Measurements from ENCODE around the gene TTC19. TPM values are rescaled to one million over a fixed set of nuclear protein-coding genes. Genes with fewer than 3 reads are reported as not detected.

The TTC19 gene
- total and polyA plus RNA-seq, 2 experiments from 2014 or later: 31.8 to 46.5 TPM

DNA sequence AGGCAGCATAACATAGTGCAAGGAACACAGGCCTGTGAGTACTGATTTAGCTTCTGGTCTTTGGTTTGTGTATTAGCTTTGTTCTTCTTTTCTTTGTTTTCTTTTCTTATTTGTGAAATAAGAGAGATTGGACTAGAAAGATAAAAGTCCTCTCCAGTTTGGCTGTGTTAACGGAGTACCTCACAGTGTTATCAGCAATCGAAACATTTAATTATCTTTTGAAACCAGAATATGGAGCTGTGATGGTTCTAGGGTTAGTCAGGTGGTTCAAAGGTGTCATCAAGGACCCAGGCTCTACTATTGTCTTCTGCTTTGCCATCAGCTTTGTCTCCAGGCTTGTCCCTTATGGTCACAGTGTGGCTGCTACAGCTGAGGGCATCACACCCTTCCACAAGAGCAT lies 29.1 kb upstream of the TTC19 start:
- Histone ChIP-seq H3K4me1 (ENCODE audit: insufficient read depth) (peaks cover 19% of the 10 kb centered on the region), H3K27me3 (no peaks in the 10 kb centered on the region), H2AFZ (no peak overlapping the region), H4K20me1 (ENCODE audit: insufficient read depth, poor library complexity, severe bottlenecking) (no peaks in the 10 kb centered on the region), H3K4me2 (no peak overlapping the region), H3K79me2 (peaks cover 2% of the 10 kb centered on the region), H3K36me3 (replicated peaks; ENCODE audit: insufficient read depth, low read depth) (no peaks in the 10 kb centered on the region), H3K9me2 (replicated peaks; ENCODE audit: insufficient read depth) (no peaks in the 10 kb centered on the region), H3K4me3 (no peak overlapping the region), H3K9me3 (ENCODE audit: low read depth) (no peaks in the 10 kb centered on the region), H3K27ac (no peak overlapping the region)
- 84% methylated on average over 2 of the region's 2 CpGs for WGBS (ENCODE audit: low lambda C conversion rate, missing lambda C conversion rate)
- DNase-seq (ENCODE audit: low spot score): no peak
- TF ChIP-seq EZH2phosphoT487 (IDR thresholded peaks at IDR 0.05; ENCODE audit: low read depth, severe bottlenecking, unreplicated experiment): no peak

DNA sequence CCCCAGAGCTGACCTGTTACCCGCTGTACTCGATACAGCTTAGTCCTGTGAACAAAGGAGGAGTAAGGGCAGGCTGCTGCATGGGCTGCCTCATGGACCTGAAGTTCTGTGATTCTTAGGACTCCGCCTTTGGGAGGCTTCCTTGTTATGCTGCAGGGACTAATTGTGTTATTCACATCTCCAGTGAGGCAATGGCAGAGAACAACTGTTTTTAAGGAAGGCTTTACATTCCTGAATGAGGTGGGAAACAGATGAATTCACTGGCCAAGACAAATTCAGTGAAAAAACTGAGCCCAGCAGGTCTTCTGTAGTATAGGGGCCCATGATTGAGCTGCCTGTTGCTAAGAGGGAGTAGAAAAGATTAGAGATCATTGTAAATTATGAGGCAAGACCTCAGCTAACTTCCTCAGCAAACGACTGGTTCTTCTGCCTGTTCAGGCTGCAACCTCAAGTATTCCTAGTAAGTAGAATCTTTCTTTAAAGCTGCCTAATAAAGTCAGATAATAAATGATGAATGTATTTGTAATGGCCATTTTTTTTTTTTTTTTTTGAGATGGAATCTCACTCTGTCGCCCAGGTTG lies 28.4 kb upstream of the TTC19 start:
- no peak for DNase-seq (ENCODE audit: low spot score)
- Histone ChIP-seq H3K27me3 (no peaks in the 10 kb centered on the region), H3K27ac (no peak overlapping the region), H3K4me1 (ENCODE audit: insufficient read depth) (peaks cover 14% of the 10 kb centered on the region), H4K20me1 (ENCODE audit: insufficient read depth, poor library complexity, severe bottlenecking) (no peaks in the 10 kb centered on the region), H3K4me3 (no peak overlapping the region), H3K36me3 (replicated peaks; ENCODE audit: insufficient read depth, low read depth) (no peaks in the 10 kb centered on the region), H3K4me2 (no peak overlapping the region), H2AFZ (no peak overlapping the region), H3K79me2 (peaks cover 2% of the 10 kb centered on the region), H3K9me2 (replicated peaks; ENCODE audit: insufficient read depth) (no peaks in the 10 kb centered on the region), H3K9me3 (ENCODE audit: low read depth) (no peaks in the 10 kb centered on the region)
- 79% methylated on average over 5 of the region's 5 CpGs for WGBS (ENCODE audit: low lambda C conversion rate, missing lambda C conversion rate)
- TF ChIP-seq EZH2 (IDR thresholded peaks at IDR 0.05; ENCODE audit: borderline replicate concordance) (no peak), EZH2phosphoT487 (IDR thresholded peaks at IDR 0.05; ENCODE audit: low read depth, severe bottlenecking, unreplicated experiment) (no peak)
- TF ChIP-seq, protein P1, sequence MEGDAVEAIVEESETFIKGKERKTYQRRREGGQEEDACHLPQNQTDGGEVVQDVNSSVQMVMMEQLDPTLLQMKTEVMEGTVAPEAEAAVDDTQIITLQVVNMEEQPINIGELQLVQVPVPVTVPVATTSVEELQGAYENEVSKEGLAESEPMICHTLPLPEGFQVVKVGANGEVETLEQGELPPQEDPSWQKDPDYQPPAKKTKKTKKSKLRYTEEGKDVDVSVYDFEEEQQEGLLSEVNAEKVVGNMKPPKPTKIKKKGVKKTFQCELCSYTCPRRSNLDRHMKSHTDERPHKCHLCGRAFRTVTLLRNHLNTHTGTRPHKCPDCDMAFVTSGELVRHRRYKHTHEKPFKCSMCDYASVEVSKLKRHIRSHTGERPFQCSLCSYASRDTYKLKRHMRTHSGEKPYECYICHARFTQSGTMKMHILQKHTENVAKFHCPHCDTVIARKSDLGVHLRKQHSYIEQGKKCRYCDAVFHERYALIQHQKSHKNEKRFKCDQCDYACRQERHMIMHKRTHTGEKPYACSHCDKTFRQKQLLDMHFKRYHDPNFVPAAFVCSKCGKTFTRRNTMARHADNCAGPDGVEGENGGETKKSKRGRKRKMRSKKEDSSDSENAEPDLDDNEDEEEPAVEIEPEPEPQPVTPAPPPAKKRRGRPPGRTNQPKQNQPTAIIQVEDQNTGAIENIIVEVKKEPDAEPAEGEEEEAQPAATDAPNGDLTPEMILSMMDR (IDR thresholded peaks at IDR 0.05; ENCODE audit: poor library complexity): no peak

DNA sequence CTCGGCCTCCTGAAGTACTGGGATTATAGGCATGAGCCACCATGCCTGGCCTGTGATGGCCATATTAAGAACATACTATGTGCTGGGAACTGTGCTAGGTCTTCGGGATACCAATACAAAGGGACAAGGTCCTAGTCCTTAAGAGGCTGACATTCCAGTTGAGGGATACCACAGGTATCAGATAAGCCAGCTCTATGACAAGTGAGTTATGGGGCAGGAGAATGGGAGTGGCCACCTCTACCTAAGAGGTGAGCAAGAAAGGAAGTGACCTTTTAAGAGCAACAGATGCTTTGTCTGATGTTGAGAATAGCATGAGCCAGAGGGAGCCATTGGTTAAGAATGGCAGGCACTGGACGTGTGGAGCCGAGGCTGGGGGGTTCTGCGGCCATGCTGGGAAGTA lies 27.7 kb upstream of the TTC19 start:
- Histone ChIP-seq H3K4me1 (ENCODE audit: insufficient read depth) (peaks cover 7% of the 10 kb centered on the region), H3K9me3 (ENCODE audit: low read depth) (no peaks in the 10 kb centered on the region), H3K27ac (no peak overlapping the region), H3K36me3 (replicated peaks; ENCODE audit: insufficient read depth, low read depth) (no peaks in the 10 kb centered on the region), H3K4me2 (no peak overlapping the region), H3K27me3 (no peaks in the 10 kb centered on the region), H4K20me1 (ENCODE audit: insufficient read depth, poor library complexity, severe bottlenecking) (no peaks in the 10 kb centered on the region), H3K4me3 (no peak overlapping the region), H3K9me2 (replicated peaks; ENCODE audit: insufficient read depth) (no peaks in the 10 kb centered on the region), H2AFZ (no peak overlapping the region), H3K79me2 (peaks cover 2% of the 10 kb centered on the region)
- WGBS (ENCODE audit: low lambda C conversion rate, missing lambda C conversion rate): 93% methylated on average over 5 of the region's 5 CpGs
- TF ChIP-seq, protein P1 (IDR thresholded peaks at IDR 0.05; ENCODE audit: poor library complexity): no peak
- TF ChIP-seq EZH2 (IDR thresholded peaks at IDR 0.05; ENCODE audit: borderline replicate concordance): no peak
- TF ChIP-seq EZH2phosphoT487 (IDR thresholded peaks at IDR 0.05; ENCODE audit: low read depth, severe bottlenecking, unreplicated experiment): no peak
- DNase-seq (ENCODE audit: low spot score): no peak

DNA sequence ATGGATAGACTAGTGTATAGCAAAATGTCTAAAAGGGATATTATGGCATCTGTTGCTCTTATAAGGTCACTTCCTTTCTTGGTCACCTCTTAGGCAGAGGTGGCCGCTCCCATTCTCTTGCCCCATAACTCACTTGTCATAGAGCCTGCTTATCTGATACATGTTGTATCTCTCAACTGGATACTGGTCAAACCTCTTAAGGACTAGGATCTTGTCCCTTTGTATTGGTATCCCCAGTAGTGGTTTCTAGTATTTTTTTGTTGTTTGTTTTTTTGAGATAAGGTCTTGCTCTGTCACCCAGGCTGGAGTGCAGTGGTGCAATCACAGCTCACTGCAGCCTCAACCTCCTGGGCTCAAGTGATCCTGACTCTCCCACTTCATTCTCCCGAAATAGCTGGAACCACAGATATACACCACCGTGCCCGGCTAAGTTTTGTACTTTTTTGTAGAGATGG lies 27.1 kb upstream of the TTC19 start:
- H3K79me2 ChIP-seq: peaks cover 2% of the 10 kb centered on the region
- peaks cover under 1% of the 10 kb centered on the region for H3K4me1 ChIP-seq (ENCODE audit: insufficient read depth)
- H3K4me2 ChIP-seq: no peak overlapping the region
- H3K36me3 ChIP-seq (replicated peaks; ENCODE audit: insufficient read depth, low read depth): no peaks in the 10 kb centered on the region
- WGBS (ENCODE audit: low lambda C conversion rate, missing lambda C conversion rate): 87% methylated on average over 4 of the region's 4 CpGs
- no peaks in the 10 kb centered on the region for H3K9me2 ChIP-seq (replicated peaks; ENCODE audit: insufficient read depth)
- no peak for TF ChIP-seq EZH2 (IDR thresholded peaks at IDR 0.05; ENCODE audit: borderline replicate concordance)
- TF ChIP-seq, protein P1 (IDR thresholded peaks at IDR 0.05; ENCODE audit: poor library complexity): no peak
- TF ChIP-seq EZH2phosphoT487 (IDR thresholded peaks at IDR 0.05; ENCODE audit: low read depth, severe bottlenecking, unreplicated experiment): no peak
- H3K27me3 ChIP-seq: no peaks in the 10 kb centered on the region
- no peak for DNase-seq (ENCODE audit: low spot score)
- H3K9me3 ChIP-seq (ENCODE audit: low read depth): no peaks in the 10 kb centered on the region
- H4K20me1 ChIP-seq (ENCODE audit: insufficient read depth, poor library complexity, severe bottlenecking): no peaks in the 10 kb centered on the region
- H2AFZ ChIP-seq: no peak overlapping the region
- H3K27ac ChIP-seq: no peak overlapping the region
- H3K4me3 ChIP-seq: no peak overlapping the region
